Glutamatergic neuron (in vitro differentiated cells): ENCODE data around the gene MSI2. TPM values are rescaled to one million over a fixed set of nuclear protein-coding genes. Genes with fewer than 3 reads are reported as not detected.

Experiments used
- DNase-seq: peaks from one replicate; pipeline ENCODE4 v3.0.0; 2022
- H3K27ac Mint-ChIP-seq: one replicate; pipeline ENCODE4 v1.8.0; 2020; ENCODE audit warnings: mild to moderate bottlenecking, mixed read lengths, inconsistent platforms; ENCODE audit not compliant: unreplicated experiment
- H3K27me3 Mint-ChIP-seq: one replicate; pipeline ENCODE4 v1.8.0; 2020; ENCODE audit warnings: mild to moderate bottlenecking, moderate library complexity, mixed read lengths, inconsistent platforms; ENCODE audit not compliant: unreplicated experiment
- H3K36me3 Mint-ChIP-seq: one replicate; pipeline ENCODE4 v1.8.0; 2020; ENCODE audit warnings: mild to moderate bottlenecking, mixed read lengths, inconsistent platforms; ENCODE audit not compliant: unreplicated experiment
- H3K4me1 Mint-ChIP-seq: one replicate; pipeline ENCODE4 v1.8.0; 2020; ENCODE audit warnings: mild to moderate bottlenecking, low read depth, mixed read lengths, inconsistent platforms; ENCODE audit not compliant: unreplicated experiment
- H3K4me3 Mint-ChIP-seq: one replicate; pipeline ENCODE4 v1.8.0; 2020; ENCODE audit warnings: mild to moderate bottlenecking, mixed read lengths, inconsistent platforms; ENCODE audit not compliant: unreplicated experiment
- H3K9me3 Mint-ChIP-seq: one replicate; pipeline ENCODE4 v1.8.0; 2020; ENCODE audit warnings: mild to moderate bottlenecking, moderate library complexity, mixed read lengths, inconsistent platforms; ENCODE audit not compliant: unreplicated experiment
- CTCF ChIP-seq: fragments of 200-600 bp; sonication (generic); IDR thresholded peaks from one replicate; pipeline ENCODE4 v1.5.0; 2021; ENCODE audit not compliant: partially characterized antibody, unreplicated experiment
- total RNA-seq: library from RNA; stranded (reverse); fragmentation: NEBNext Ultra II Directional; extraction: Animal tissue kit (Norgen Biotek cat#: 25700); gene quantifications from one replicate; pipeline ENCODE4 v1.2.1, GENCODE V29; 2021; ENCODE audit not compliant: unreplicated experiment

The MSI2 gene
- total RNA-seq, 1 donor from 2014 or later = 141 TPM

DNA sequence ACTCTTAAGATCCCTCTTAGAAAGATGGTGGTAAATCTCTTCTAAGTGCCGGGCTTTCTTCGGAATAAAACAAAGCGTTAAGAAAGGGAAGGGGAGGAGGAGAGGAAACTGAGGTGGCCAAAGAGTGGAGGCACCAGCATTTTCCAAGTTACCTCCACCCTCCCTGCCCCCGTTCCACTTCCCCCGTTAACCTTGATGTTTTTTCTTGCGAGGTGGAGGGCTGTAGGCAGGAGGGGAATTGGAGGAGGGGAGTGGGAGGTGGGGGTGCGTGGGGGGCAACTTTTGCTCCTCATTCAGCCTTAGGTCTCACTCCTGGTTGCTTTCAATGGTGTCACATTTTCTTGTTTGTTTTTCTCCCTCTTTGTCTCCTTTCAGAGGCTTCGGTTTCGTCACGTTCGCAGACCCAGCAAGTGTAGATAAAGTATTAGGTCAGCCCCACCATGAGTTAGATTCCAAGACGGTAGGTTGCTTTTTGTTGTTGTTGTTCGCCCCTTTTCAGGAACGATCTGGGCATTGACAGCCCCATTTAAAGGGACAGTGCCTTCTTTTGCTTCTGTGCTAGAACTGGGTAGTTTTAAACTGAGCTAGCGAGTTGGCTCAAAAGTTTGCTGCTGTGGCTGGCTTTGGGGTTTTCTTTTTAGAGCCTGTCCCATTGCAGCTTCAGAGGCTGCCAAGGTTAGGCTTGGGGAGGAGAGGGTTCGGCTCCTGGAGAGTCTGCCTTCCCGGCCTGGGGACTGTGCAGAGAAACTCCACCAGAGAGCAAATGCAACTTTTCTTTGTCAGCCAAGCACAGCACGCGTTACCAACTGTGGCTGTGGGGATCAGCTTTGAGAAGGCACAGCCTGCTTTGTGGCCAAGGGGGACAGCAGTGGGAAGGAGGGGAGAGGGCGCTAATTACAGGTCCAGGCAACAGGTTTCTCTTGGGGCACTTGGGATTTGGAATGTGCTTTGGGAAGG, 1.9 kb downstream of the MSI2 start:
- Mint-ChIP-seq H3K4me1 (peaks cover 33% of the 10 kb centered on the region), H3K27me3 (peaks cover 10% of the 10 kb centered on the region), H3K36me3 (no peaks in the 10 kb centered on the region), H3K4me3 (peak overlapping the region; percentile 99), H3K27ac (peak overlapping the region; percentile 84), H3K9me3 (peaks cover 7% of the 10 kb centered on the region)
- no peak for TF ChIP-seq CTCF
- no peak for DNase-seq

DNA sequence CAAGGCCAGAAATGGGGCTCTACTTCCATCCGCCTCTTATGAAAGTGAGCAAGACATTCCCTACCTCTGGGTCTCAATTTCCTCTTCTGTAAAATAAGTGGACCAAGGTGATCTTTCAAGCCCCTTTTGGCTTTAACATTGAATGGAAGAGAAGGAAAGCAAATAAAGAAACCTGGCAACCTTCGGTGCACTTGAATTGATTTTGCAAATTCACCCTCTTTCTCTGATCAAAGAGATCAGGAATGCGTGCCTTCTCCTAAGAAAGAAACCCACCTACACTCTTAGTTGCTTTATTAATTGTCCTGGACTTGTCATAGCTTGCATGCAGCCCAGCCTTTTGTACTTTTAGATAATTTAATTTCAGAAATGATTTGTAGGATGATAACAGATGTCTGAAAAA, 3.0 kb downstream of the MSI2 start:
- H3K4me1 Mint-ChIP-seq = peaks cover 31% of the 10 kb centered on the region
- H3K36me3 Mint-ChIP-seq = peaks cover 6% of the 10 kb centered on the region
- H3K9me3 Mint-ChIP-seq = peaks cover 7% of the 10 kb centered on the region
- H3K27ac Mint-ChIP-seq = peak overlapping the region; percentile 16
- no peak for DNase-seq
- no peak for TF ChIP-seq CTCF
- peaks cover 10% of the 10 kb centered on the region for H3K27me3 Mint-ChIP-seq
- H3K4me3 Mint-ChIP-seq = peak overlapping the region; percentile 99

GRCh38 chr17:57259817-57260216, 3.5 kb downstream of the MSI2 start:
- DNase-seq = no peak
- TF ChIP-seq CTCF = no peak
- peaks cover 6% of the 10 kb centered on the region for H3K36me3 Mint-ChIP-seq
- H3K9me3 Mint-ChIP-seq = peaks cover 7% of the 10 kb centered on the region
- H3K4me3 Mint-ChIP-seq = peak overlapping the region; percentile 99
- H3K27ac Mint-ChIP-seq = no peak overlapping the region
- peaks cover 10% of the 10 kb centered on the region for H3K27me3 Mint-ChIP-seq
- peaks cover 26% of the 10 kb centered on the region for H3K4me1 Mint-ChIP-seq

DNA sequence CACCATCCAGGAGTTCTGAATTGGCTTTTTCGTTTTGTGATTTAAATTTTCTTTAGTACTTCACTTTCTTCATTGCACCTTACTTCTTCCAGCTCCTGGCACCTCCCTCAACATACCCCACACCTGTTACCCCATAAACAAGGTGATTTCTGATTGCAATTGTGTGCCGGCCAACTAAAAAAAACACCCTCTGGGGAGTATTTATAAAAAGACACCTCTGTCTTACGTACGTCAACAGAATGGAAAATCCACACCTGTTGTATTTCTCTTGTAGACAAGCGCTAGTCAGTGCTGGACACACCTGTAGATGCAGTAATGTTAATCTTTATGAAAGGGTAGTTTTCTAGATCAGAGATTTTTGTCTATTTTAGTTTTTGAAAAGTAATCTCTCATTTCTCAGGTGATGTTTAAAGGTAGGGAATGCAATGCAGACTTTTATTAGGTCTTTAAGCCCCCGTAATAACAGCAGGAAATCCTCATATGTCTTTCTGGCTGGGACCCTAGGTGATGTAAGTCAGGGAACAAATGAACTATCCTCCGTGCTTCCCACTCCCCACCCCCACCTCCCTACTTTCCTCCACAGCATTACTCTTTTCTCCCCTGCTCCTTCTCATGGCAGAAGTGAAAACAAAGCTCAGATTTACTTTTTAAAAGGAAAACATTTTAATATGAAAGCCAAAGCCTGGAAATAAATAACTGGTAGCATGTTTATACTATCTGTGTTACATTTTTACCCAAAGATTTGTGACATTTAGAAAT, 4.2 kb downstream of the MSI2 start:
- Mint-ChIP-seq H3K4me1 (peaks cover 23% of the 10 kb centered on the region), H3K27me3 (peaks cover 10% of the 10 kb centered on the region), H3K27ac (no peak overlapping the region), H3K36me3 (peaks cover 6% of the 10 kb centered on the region), H3K4me3 (peak overlapping the region; percentile 19), H3K9me3 (peaks cover 7% of the 10 kb centered on the region)
- DNase-seq = no peak
- no peak for TF ChIP-seq CTCF
